Lung (tissue), 12 donors: ENCODE results near the gene ASPDH. TPM values are rescaled to one million over a fixed set of nuclear protein-coding genes. Genes with fewer than 3 reads are reported as not detected.

Experiments
- ATAC-seq: fragments of 200-7000 bp; cut with Tn5 transposase; one replicate; pipeline ENCODE4 v1.9.1; 2020; ENCODE audit warnings: moderate number of reproducible peaks; ENCODE audit not compliant: insufficient read depth, low FRiP score
- DNase-seq, 3 donors: peaks; one replicate each; pipeline ENCODE4 v3.0.0-alpha.2; 2013 to 2017
- H3K27ac ChIP-seq, 2 donors: one replicate each; pipeline ENCODE4 v1.5.1; 2013; ENCODE audit warnings: mild to moderate bottlenecking in 2 of 2, moderate library complexity in 2 of 2, control low read depth in 1 of 2, inconsistent platforms in 1 of 2, low read depth in 1 of 2, low read length in 1 of 2
- H3K27me3 ChIP-seq, 3 donors: one replicate each; pipeline ENCODE4 v1.5.1; 2013; ENCODE audit warnings: low read length in 2 of 3; ENCODE audit not compliant: control insufficient read depth in 3 of 3, insufficient read depth in 3 of 3
- H3K36me3 ChIP-seq, 4 donors: one replicate each; pipeline ENCODE4 v1.5.1; 2013; ENCODE audit warnings: low read length in 4 of 4, mild to moderate bottlenecking in 1 of 4, moderate library complexity in 1 of 4; ENCODE audit not compliant: control insufficient read depth in 4 of 4, insufficient read depth in 4 of 4
- H3K4me1 ChIP-seq, 5 donors: one replicate each; pipeline ENCODE4 v1.5.1; 2013; ENCODE audit warnings: low read length in 5 of 5, mild to moderate bottlenecking in 2 of 5, moderate library complexity in 1 of 5; ENCODE audit not compliant: control insufficient read depth in 5 of 5, insufficient read depth in 5 of 5
- H3K4me3 ChIP-seq: one replicate; pipeline ENCODE4 v1.5.1; 2013; ENCODE audit warnings: mild to moderate bottlenecking, control low read depth, moderate library complexity
- H3K9ac ChIP-seq, 2 donors: one replicate each; pipeline ENCODE4 v1.5.1; 2013; ENCODE audit warnings: low read length in 2 of 2, control low read depth in 1 of 2; ENCODE audit not compliant: insufficient read depth in 1 of 2
- H3K9me3 ChIP-seq, 4 donors: one replicate each; pipeline ENCODE4 v1.5.1; 2013; ENCODE audit warnings: low read length in 3 of 4, mild to moderate bottlenecking in 1 of 4, moderate library complexity in 1 of 4; ENCODE audit not compliant: control insufficient read depth in 4 of 4, insufficient read depth in 3 of 4
- CTCF ChIP-seq: IDR thresholded peaks from 2 replicates; pipeline ENCODE4 v1.5.1; 2012; ENCODE audit warnings: mild to moderate bottlenecking; ENCODE audit errors: control extremely low read depth, extremely low read depth
- WGBS, 2 donors: extraction: QIAGEN DNeasy Blood & Tissue Kit; methylation state at CpG; one replicate each; pipeline ENCODE4 v1.1.7; 2013; 5-methylcytosine and 5-hydroxymethylcytosine counted together
- polyA plus RNA-seq, 2 donors: library from polyadenylated mRNA; stranded (reverse); fragments of 200-250 nt; gene quantifications; one replicate each; pipeline ENCODE4 v1.2.1, GENCODE V29; 2013
- total RNA-seq, 2 donors: library from RNA; depleted of rRNA in 1 of 2; stranded (reverse); fragments of >200 nt in 1 of 2; gene quantifications; one replicate each; pipeline ENCODE4 v1.2.1, GENCODE V29; 2014 to 2021
- donor health status: control.
- donor health status: control.
- donor health status: Bipolar disorder and iron deficiency.
- donor health status: healthy.
- donor health status: DM: yes; HTN: yes; CAD: no.

The ASPDH gene
- total and polyA plus RNA-seq, 4 donors = not detected

GRCh38 chr19:50493171-50493570 is 20.5 kb downstream of the ASPDH start:
- H3K9me3 ChIP-seq = peaks cover 0 to 2% (median 0%) of the 10 kb centered on the region in 4 donors
- no peak overlapping the region for H3K9ac ChIP-seq
- no peak for TF ChIP-seq CTCF
- 71 to 78% methylated on average over 8 of the region's 8 CpGs for WGBS, 2 donors
- H3K27me3 ChIP-seq = peaks cover 0 to 36% (median 18%) of the 10 kb centered on the region in 3 donors
- H3K4me1 ChIP-seq = peaks cover 0 to 13% (median 0%) of the 10 kb centered on the region in 5 donors
- ATAC-seq (no peak), DNase-seq (no peak)
- no peak overlapping the region for H3K27ac ChIP-seq
- no peaks in the 10 kb centered on the region for H3K36me3 ChIP-seq
- no peak overlapping the region for H3K4me3 ChIP-seq

DNA sequence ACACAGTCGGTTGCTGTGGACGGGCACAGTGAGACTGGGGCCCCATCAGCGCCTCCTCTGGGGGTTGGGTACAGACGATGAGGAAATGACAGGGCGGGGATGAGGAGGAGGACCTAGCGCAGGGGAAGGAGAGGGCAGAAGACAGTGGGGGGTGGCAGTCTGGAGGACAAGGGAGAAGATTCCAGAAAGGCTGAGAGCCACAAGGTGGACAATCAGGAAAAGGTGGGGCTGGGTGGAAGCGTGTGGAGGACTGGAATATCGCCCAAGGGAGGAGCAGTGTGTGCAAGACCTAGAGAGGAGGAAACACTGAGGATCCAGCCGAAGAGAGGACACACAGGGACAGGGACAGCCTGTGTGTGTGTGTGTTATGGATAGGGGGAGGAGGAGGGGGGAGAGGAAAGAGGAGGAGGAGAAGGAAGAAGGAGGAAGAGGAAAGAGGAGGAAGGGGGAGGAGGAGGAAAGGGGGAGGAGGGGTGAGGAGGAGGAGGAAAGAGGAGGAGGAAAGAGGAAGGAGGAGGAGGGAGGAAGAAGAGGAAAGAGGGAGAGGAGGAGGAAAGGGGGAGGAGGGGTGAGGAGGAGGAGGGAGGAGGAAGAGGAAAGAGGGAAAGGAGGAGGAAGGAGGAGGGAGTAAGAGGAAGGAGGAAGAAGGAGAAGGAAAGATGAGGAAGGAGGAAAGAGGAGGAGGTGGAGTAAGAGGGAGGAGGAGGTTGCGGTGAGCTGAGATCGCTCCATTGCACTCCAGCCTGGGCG is 21.2 kb downstream of the ASPDH start:
- TF ChIP-seq CTCF = no peak
- no peak overlapping the region for H3K4me3 ChIP-seq
- no peak for DNase-seq
- no peaks in the 10 kb centered on the region for H3K36me3 ChIP-seq
- H3K4me1 ChIP-seq = peaks cover 0 to 13% (median 0%) of the 10 kb centered on the region in 5 donors
- peaks cover 0 to 2% (median 0%) of the 10 kb centered on the region in 4 donors for H3K9me3 ChIP-seq
- H3K27me3 ChIP-seq = peaks cover 0 to 36% (median 16%) of the 10 kb centered on the region in 3 donors
- no peak overlapping the region for H3K9ac ChIP-seq
- ATAC-seq = no peak
- no peak overlapping the region for H3K27ac ChIP-seq
- 3 to 27% methylated on average over 9 to 12 of the region's 12 CpGs for WGBS, 2 donors

DNA sequence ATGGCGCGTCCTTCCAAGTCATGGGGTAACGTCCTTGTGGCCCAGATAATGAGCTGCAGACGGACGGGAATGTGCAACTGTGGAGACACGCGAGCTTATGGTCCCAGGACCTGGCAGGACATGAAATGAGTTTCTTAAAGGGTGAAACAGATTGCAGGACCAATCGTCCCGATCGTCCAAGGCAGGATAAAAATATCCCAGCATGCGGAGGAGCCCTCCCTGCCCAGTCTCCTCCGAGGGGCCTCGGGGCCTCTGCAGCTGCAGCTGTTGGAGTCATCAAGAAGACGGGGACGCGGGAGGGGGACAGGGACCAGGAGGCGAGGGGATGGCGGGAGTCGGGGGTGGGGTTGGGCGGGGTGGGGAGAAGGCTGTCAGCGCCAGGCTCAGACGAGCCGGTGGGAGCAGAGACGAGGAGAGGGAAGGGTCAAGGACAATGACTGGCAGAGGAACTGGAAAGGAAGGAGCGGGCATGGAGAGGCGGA is 22.7 kb downstream of the ASPDH start:
- Histone ChIP-seq H3K9ac (no peak overlapping the region), H3K9me3 (peaks cover 0 to 2% (median 0%) of the 10 kb centered on the region in 4 donors), H3K27me3 (peaks cover 0 to 36% (median 19%) of the 10 kb centered on the region in 3 donors), H3K27ac (no peak overlapping the region), H3K36me3 (no peaks in the 10 kb centered on the region), H3K4me1 (peaks cover 0 to 13% (median 0%) of the 10 kb centered on the region in 5 donors), H3K4me3 (no peak overlapping the region)
- peak; percentile 59 to 65 (median 64) for DNase-seq
- ATAC-seq = no peak
- 45 to 56% methylated on average over 26 of the region's 26 CpGs for WGBS, 2 donors
- TF ChIP-seq CTCF = no peak
